AG09309 (cell line): Measurements from ENCODE around the gene TBL1X.
"Not testable (repeated sequence)": the region's sequence is repeated elsewhere in the genome, so short reads cannot be mapped to it uniquely, and the experiment has no call there.

Source experiments
- DNase-seq: peaks from one replicate; pipeline ENCODE4 v3.0.0-alpha.2; 2010; ENCODE audit warnings: low read depth
- H3K4me3 ChIP-seq: 2 replicates; pipeline ENCODE4 v1.5.1; 2011; ENCODE audit warnings: mild to moderate bottlenecking, low read depth, low read length, moderate library complexity; ENCODE audit not compliant: control insufficient read depth
- TF ChIP-seq, protein P1 (sequence below): IDR thresholded peaks from 2 replicates; pipeline ENCODE4 v1.5.1; 2011; ENCODE audit warnings: mild to moderate bottlenecking, low read depth, low read length, inconsistent platforms; ENCODE audit not compliant: insufficient read depth, control insufficient read depth; ENCODE audit errors: missing control alignments

TBL1X gene

DNA sequence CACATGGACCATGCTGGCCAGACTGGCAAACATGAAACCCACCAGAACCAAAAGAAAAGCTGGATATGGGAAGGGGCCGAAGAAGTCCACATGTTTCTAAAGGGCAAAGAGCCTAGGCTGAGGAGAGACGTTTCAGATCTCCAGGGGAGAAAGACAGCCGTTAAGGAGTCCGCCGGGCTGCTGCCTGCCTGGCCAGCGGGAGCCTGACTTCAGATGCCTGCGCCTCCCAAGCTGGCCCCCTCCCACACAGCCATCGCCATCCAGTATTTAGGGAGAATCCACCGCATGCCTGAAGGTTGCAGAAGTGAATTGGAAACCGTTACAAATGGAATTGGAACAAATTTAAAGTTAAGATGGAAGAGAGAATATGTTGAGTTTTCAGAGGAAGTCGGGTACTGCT is 2.9 kb downstream of the TBL1X start:
- no peak for DNase-seq
- no peak overlapping the region for H3K4me3 ChIP-seq
- TF ChIP-seq, protein P1, sequence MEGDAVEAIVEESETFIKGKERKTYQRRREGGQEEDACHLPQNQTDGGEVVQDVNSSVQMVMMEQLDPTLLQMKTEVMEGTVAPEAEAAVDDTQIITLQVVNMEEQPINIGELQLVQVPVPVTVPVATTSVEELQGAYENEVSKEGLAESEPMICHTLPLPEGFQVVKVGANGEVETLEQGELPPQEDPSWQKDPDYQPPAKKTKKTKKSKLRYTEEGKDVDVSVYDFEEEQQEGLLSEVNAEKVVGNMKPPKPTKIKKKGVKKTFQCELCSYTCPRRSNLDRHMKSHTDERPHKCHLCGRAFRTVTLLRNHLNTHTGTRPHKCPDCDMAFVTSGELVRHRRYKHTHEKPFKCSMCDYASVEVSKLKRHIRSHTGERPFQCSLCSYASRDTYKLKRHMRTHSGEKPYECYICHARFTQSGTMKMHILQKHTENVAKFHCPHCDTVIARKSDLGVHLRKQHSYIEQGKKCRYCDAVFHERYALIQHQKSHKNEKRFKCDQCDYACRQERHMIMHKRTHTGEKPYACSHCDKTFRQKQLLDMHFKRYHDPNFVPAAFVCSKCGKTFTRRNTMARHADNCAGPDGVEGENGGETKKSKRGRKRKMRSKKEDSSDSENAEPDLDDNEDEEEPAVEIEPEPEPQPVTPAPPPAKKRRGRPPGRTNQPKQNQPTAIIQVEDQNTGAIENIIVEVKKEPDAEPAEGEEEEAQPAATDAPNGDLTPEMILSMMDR = no peak

DNA sequence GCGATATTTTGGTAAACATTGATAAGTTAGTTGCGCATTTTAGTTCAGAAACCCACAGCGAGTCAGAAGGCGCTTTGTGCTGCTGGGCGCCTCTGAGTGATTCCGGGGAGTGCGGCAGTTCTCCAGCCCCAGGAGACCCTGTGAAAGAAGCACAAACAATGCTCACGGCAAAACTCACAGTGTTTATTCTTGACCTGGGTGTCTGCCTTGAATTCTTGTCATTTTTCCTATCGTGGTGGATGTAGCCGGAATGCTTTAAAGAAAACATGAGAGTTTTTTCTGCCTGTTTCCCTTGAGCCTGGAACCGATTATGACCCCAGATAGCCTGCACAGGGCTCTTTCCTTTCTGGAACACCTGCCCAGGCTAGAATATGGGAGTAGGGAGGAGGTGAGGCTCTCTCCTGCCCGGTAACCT is 6.7 kb downstream of the TBL1X start:
- DNase-seq = no peak
- no peak overlapping the region for H3K4me3 ChIP-seq
- TF ChIP-seq, protein P1 = no peak

DNA sequence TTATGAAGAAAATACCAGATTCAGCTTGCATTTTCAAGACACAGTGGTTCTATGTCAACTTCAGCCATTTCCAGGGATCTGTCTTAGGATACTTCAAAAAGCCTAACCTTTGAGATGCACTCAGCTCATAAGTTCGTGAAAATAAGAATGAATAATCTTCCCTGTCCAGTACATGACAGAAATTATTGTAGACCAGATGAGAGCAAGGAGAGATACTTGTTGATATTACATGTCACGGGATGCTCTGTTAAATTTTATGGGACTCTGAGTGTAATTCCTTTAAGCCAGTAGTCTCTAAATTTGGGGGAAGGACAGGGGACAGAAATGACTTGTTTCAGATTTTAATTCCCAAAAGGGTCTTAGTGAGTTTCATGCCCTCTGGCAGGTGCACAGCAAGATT is 8.8 kb downstream of the TBL1X start:
- H3K4me3 ChIP-seq = no peak overlapping the region
- DNase-seq = no peak
- TF ChIP-seq, protein P1 = no peak

DNA sequence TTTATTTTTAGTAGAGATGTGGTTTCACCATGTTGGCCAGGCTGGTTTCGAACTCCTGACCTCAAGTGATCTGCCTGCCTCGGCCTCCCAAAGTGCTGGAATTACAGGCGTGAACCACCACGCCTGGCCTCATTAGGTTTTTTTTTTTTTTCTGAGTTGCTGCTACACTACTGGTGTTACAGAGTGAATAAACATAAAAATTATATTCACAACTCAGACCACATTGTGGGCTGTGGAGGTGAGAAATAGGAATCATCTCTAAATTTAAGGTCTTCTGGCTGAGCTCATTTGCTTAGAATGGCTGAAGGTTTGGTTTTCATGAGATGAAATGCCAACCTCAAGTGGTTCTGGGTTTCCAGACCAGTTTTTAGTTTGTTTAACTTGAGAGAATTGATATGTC is 10.6 kb downstream of the TBL1X start:
- H3K4me3 ChIP-seq = not testable (repeated sequence)

DNA sequence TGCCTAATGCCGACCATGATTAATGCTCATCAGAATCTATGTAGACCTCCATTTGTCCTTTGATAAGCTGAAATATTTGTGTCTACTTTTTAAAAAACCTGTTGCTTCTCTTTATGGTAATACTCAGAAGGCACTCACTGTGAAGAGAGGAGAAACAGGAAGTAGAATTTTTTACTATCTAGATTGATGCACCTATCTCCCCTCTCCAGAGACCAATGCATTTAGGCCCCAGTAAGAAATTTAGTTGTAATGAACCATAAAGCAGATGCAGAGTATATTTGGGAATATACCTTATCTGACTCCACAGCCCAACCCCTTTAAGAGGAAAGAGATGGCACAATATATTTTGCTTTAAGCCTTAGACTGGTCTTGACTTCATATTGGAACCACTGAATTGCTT is 11.1 kb downstream of the TBL1X start:
- H3K4me3 ChIP-seq = no peak overlapping the region
- DNase-seq = no peak
- TF ChIP-seq, protein P1 = no peak

More for the DNA sequence above, 10.6 kb downstream of the TBL1X start:
- not testable (repeated sequence) for DNase-seq

DNA sequence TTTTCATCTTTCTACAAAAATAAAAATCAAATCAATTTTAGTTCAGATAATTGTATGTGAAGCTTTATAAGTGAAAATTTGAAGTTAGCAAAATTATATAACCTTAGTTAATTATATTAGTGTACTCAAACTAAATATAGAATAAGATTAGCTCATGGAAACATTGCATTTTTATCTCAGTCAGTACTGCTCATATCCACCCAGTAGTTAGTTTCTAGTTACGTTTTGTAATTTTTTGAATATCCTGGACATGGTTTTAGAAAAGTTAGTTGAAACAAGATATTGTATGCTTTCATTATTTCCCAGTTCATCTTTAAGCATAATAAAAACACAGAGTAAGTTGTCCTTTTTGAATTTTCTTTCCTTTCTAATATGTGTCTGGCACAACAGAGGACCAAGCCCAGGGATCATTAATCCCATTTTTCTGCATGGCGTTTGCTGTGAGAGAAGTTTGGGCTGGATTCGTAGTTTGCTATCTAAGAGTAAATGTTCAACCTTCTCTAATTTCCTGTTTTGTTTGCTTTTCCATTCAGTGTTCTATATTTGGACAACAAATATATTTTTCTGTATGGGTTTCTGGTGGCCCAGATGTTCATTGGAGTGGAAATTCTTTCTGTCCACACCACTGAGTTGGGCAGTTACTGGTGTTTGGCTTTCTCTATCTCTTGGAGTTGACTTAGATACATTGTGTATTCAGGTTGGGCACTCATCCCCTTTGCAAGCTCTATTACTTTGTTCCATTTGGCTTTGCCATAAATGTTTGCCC is 12.1 kb downstream of the TBL1X start:
- no peak for DNase-seq
- TF ChIP-seq, protein P1 = no peak

DNA sequence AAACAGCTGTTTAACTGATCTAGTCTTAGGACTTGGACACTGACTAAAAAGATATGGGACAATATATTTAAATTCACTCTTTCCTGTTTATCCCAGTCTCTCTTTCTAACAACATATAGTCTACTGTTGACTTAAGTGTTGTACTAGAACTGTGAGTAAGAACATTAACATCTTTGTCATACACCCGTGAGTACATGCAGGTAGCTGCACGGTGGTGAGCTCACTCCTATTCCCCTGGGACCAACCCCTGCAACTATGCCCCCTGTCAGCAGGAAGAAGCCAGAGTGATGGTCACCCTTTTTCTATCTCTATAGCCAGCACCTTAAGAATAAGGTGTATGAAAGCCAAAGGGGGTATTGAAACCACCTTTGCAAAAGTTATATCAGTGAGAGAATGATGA is 17.6 kb downstream of the TBL1X start:
- no peak overlapping the region for H3K4me3 ChIP-seq
- TF ChIP-seq, protein P1 = no peak
- DNase-seq = no peak

More for the DNA sequence above, 12.1 kb downstream of the TBL1X start:
- no peak overlapping the region for H3K4me3 ChIP-seq
